HG02571 (cell line): ENCODE measurements around the gene CLDN15.
"Not testable (repeated sequence)": the region's sequence is repeated elsewhere in the genome, so short reads cannot be mapped to it uniquely, and the experiment has no call there.

Experiments used
- ATAC-seq: cut with Tn5 transposase; IDR thresholded peaks from one replicate; pipeline ENCODE4 v1.9.1; 2021; ENCODE audit warnings: mild to moderate bottlenecking, moderate library complexity; ENCODE audit not compliant: unreplicated experiment

CLDN15 gene

DNA sequence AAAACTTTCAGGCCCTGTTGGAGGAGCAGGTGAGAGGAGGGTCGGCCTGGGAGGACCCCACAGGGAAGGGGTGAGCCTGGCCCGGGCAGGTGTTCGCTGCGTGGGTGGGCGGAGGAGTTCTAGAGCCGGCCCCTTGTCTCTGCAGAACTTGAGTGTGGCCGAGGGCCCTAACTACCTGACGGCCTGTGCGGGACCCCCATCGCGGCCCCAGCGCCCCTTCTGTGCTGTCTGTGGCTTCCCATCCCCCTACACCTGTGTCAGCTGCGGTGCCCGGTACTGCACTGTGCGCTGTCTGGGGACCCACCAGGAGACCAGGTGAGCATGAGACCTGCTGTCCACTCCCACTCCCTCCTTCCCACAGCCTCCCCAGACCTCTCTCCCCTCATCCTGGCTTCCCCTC, 14.1 kb downstream of the CLDN15 start:
- ATAC-seq = no peak

DNA sequence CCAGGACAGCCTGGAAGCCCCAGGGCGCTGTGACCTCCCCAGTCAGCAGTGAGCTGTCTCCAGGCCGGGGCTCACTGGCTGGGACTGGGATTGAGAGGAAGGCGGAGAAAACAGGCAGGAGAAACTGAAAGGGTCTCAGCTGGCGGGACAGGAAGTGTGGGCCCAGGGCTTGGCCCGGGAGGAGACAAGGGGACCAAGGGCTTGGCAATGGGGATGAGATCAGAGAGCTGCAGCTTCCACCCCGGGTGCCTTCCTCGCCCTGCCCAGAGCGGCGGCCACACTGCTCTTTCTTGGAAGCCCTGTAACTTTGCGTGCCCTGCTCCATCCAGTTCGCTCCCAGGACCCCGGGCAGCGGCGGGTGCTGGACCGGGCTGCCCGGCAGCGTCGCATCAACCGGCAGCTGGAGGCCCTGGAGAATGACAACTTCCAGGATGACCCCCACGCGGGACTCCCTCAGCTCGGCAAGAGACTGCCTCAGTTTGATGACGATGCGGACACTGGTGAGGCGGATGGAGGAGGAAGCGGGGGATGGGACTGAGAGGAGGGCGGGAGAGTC, 15.2 kb downstream of the CLDN15 start:
- ATAC-seq = no peak

DNA sequence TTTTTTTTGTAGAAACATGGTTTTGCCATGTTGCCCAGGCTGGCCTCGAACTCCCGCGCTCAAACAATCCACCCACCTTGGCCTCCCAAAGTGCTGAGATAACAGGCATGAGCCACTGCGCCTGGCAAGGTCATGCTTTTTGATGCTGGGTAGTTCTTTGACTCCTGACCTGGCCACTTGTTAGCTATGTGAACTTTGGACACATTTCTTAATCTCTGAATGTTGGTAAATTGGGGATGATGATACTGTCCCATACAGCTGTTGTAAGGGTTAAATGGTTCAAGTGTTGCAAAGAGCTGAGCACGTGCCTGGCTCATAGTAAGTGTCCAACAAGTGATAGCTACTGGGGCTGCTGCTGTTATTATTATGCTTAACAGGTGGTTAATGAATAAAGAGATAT, 17.3 kb downstream of the CLDN15 start:
- no peak for ATAC-seq

DNA sequence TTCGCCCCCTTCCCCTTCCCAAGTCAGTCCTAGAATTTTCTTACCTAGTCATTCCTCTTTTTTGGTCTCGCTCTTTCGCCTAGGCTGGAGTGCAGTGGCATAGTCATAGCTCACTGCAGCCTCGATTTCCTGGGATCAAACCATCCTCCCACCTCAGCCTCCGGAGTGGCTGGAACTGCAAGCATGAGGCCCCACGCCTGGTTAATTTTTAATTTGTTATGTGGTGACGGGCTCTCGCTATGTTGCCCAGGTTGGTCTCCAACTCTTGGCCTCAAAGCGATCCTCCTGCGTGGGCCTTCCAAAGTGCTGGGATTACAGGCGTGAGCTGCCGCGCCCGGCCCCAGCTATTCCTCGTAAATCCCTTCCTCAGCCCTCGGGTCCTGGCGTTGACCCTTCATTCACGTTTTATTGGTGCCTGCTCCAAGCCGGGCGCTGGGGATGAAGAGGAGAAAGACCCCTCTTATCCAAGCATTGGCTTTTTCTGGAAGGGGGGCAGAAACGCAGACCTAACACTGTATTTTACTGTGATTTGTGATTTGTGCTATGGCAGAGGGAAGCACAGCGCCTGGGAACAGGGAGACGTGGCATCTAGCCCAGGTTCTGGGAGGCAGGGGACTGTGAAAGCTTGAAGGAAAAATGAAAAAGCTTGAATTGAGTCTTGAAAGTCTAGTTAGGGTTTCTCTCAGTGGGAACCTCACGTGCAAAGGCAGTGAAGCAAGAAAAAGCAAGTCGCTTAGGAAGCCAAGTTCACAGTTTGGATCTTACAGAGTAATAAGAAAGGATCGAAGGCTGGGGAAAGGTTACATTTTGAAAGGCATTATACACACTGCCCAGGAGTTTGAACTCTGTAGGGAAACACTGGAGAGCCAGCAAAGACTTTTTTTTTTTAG, 19.1 kb downstream of the CLDN15 start:
- ATAC-seq = peak; percentile 7

DNA sequence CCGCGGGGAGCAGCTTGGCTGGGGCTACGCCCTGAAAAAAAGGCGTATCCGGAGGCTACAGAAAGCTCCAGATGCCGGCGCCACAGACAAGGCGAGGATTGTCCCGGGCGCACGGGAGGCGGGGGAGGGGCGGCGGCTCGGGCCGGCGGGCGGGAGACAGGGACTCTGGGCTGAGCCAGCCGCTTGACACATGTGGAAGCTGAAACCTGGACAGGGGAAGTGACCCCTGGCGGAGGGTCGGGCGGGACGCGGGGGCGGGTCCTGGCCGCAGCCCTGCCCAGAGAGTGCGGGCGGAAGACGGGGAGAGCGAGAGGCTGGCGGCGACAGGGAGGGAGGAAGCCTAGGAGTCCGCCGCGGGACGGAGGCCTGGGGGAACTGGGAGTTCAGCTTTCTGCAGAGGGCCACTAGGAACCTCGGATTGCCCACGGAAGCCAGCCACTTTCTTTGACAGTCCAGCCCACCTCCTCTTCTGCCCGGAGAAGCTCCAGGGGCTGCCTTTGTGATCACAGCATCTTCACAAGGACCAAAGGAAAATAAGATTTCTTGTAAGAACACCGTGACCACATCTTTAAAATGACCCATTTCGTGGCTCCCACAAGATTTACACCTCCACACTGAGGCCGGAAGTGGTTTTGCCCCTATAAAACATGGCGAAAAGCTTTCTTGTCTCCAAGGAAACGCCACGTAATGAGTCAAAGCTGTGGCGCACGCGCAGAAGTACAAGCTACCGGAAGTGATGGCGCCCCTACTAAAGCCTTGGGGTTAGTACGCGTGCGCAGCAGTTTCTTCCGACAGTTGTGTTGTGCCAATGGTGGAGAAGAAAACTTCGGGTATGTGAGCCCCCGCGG, 20.0 kb downstream of the CLDN15 start, which contains the start of the genes PLOD3 and ZNHIT1:
TSS of gene PLOD3 (minus strand) at position 194 of the 848 bp plus-strand sequence. CDS start 307 bp downstream, outside the sequence.
TSS of gene ZNHIT1 (plus strand) at position 778 of the 848 bp plus-strand sequence. CDS start at position 809, 31 bp downstream.
- ATAC-seq = peak; percentile 65

DNA sequence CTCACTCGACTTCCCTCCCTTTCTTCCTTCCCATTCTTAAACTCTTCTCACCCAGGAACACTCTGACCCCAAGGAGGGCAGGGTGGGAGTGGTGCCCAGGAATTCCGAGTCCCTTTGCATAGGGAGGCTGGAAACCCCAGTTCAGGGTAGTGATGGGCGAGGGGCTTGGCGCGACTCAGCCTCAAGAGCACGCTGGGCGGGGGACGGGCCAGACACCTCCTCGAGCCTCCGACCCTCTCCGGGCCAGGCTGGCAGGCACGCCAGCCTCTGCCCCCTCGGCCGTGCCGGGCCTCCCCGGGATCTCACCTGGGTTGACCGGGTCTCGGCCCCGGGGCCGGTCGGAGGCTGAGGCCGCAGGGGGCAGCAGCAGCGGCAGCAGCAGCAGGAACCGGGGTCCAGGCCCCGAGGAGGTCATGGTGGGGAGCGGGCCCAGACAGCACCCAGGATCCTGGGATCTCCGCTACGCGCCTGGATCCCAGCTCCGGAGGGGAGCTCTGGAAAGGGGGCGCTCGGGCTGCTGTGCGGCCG, 20.7 kb downstream of the CLDN15 start:
- ATAC-seq = peak; percentile 6

DNA sequence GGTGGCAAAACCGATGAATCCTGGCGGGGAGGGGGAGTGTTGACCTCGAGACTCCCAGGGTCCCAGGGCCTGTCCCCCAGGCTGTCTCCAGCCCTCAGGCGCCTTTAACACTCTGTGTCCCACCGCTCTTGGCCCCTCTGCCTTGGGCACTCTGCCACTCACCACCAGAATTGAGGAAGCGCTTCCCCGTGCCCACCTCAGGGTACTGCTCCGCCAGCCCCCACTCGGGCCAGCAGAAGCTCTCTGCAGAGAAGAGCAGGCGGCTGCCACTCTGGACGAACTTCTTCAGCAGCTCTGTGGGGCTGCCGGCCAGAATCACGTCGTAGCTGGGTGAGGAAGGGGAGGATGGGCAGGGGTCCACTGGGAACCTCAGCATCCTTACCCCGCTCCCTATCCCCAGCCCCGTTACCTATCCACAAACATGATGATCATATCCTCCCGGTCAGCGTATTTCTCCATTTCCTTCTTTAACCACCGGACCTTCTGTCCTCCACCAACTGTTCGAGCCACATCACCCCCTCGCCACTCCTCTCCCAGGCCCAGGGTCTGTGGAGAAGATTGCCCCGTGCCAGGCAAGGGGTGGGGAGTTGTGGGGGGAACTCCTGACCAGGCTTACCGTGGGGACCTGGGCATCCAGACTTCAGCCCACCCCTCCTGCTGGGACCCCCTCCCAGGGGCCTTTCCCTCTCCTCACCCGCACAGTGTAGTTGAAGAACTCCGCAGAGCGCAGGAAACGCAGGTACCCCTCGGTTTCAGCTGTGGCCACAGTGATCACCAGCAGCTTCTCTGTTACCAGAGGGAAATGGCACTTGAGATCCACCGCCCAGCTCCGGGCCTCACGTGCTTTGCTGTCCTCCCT, 21.4 kb downstream of the CLDN15 start:
- ATAC-seq = no peak

DNA sequence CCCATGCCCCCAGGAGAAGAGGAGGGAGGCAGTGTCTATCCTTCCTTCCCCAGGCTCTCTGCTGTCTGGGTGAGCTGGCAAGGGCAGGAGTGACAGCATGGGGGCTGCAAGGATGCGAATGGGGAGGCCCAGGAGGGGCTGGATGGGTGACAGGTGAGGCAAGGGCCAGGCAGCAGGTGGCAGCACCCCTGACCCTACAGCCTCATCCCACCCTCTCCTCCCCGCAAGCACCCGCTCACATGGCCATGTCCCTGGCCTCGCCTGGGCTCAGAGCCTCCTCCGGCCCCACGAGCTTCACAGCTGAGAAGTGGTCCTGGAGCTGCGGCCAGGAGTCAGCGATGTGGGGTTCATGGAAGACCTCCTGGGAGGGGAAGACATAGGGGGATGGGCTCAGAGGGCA, 25.6 kb downstream of the CLDN15 start:
- ATAC-seq = no peak

DNA sequence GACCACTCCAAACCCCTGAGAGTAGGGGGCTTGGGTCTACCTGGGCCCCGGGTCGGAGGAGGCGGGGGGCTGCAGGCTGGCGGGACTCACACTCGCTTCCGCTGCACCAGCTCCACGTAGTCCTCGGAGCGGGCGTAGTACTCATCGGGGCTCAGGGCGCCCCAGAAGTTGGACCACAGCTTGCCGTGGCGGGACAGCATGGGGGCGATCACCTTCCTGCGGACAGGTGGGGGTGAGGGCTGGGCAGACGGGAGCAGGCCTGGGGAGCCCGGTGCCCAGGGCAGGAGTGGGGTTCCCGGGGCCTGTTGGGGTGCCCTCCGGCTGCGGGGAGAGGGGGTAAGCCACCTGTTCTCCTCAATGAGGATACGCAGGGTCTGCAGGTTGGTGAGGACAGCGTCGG, 26.1 kb downstream of the CLDN15 start:
- ATAC-seq = no peak

DNA sequence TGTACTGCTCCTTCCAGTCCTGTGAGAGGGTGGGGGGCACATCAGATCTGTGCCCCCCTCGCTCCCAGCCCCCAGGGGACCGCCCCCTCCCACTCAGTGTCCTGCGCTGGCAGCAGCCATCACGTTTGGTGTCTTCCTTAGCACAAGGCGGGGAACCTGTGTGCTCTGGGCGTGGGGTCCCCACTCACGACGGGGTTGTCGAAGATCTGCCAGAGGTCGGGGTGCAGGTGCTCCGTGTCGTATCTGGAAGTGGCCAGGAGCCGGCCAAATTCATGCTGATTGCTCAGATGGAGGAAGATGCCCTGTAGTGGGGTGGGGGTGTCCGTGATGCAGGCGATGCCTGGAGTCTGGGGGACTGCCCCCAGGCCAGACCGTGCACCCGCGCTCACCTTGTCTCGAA, 27.5 kb downstream of the CLDN15 start:
- ATAC-seq = no peak

DNA sequence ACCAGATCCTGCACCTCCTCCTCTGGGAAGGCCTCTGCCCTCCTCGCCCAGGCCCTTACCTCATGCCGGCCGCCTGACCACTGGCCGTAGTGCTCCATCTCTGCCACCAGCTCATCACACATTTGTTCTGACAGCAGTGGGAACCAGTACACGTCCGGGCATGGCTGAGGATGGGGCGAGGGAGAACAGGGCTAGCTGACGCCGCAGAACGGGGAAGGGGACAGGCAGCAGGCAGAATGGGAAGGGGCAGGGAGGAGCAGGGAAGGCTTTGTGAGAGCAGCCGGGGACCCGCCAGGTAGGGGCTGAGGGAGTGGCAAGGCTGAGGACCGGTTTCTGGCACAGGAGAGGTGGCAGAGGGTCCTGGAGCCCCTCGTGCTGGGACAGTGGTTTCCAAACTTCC, 28.8 kb downstream of the CLDN15 start:
- no peak for ATAC-seq

DNA sequence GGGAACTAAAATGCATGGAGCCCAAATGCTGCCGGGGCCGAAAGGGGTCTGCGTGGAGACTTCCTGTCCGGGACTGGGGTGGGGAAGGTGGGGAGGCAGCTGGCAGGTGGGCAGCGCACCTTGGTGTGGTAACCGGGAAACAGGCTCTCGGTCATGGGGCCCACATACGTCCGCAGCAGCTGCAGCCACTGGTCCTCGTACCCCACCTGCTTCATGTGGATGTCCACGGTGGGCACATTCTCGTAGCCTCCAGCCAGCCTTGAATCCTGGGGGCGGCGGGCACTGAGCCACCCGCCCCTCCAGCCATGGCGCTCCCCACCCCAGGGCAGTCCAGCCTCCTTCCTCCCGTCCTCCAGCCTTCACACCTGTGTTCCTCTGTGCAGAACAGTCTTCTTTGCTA, 30.1 kb downstream of the CLDN15 start:
- ATAC-seq = no peak

DNA sequence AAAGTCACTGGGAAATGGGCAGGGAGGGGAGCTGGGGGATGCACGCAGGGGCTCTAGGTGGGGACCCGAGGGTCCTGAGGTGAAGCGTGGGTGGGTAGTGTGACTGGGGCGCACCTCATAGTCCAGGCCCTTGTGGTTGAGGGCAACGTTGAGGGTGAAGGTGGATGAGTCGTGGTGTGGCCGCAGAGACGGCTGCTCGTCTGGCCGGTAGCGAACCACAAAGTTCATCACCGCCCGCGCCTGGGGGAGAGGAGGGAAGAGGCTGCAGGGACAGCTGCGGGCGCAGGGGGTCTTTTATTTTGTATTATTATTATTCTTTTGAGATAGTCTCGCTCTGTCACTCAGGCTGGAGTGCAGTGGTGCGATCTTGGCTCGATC, 30.9 kb downstream of the CLDN15 start:
- ATAC-seq = no peak

DNA sequence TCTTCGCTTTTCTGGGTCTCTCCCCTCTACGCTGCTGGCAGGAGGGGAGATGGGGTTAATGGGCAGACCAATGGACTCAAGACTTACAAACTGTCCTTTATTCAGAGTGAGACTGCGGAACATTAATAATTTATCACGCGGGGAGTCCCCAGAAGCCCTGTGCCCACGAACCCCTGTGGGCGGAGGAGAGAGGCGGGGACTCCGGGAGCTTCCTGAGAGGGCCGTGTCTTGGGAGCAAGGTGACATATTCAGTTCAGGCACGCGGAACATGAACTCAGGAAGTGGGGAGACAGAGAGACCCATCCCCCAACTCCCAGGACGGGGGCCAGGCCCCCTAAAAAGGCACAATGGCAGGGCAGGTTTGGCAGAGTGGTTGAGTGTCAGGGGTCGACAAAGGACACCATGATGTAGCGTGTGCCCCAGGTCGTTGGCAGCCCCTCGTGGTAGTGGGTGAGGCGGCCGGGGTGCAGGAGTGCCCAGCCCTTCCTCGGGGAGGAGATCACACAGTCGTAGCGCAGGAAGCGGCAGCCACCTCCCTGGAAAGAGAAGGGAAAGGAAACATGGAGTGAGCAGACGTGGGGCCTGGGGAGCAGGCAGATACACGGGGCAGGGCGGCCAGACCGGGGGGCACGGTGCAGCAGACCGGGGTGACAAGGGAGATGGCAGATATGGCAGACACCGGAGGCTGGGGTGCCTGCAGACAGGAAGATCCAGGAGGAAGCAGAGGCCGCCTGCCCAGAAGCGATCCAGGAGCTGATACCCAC, 31.5 kb downstream of the CLDN15 start:
- ATAC-seq = no peak

DNA sequence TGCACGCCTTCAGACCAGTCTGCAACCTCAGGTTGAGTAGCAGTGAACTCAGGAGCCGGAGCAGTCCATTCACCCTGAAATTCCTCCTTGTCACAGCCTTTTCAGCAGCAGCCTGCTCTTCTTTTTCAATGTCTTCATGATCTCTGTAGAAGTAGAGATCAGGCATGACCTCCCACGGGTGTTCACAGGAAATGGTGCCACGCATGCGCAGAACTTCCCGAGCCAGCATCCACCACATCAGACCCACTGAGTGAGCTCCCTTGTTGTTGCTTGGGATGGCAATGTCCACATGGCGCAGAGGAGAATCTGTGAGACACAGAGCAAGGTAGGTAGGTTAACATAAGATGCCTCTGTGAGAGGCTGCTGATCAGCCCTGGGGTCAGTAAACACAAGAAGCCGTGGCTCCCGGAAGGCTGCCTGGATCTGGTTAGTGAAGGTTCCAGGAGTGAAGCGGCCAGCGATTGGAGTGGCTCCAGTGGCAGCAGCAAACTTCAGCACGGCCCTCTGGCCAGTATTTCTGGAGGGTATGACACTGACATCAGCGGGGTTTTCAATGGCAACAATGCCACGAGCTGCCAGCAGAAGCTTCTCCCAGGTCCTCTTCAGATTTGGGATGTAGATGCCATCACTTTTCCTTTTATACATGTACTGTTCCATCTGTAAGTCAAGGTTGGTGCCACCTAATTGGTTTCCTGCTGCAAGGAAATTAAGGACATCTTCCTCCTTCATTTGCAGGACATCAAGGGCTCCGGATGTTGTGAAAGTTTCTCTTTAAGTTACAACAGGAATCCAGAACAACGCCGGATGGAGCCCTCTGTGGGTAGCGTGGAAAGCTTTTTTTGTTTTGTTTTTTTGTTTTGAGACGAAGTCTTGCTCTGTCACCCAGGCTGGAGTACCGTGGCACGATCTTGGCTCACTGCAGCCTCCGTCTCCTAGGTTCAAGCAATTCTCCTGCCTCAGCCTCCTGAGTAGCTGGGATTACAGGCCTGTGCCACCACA, 33.6 kb downstream of the CLDN15 start:
- not testable (repeated sequence) for ATAC-seq

DNA sequence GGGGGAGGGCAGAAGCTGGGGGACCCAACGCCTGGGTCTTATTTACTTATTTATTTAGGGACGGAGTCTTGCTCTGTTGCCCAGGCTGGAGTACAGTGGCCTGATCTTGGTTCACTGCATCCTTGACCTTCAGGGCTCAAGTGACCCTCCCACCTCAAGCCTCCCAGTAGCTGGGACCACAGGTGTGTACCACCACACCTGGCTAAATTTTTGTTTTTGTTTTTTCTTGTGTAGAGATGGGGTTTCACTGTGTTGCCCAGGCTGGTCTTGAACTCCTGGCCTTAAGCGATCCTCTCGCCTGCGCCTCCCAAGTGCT, 35.0 kb downstream of the CLDN15 start:
- no peak for ATAC-seq

DNA sequence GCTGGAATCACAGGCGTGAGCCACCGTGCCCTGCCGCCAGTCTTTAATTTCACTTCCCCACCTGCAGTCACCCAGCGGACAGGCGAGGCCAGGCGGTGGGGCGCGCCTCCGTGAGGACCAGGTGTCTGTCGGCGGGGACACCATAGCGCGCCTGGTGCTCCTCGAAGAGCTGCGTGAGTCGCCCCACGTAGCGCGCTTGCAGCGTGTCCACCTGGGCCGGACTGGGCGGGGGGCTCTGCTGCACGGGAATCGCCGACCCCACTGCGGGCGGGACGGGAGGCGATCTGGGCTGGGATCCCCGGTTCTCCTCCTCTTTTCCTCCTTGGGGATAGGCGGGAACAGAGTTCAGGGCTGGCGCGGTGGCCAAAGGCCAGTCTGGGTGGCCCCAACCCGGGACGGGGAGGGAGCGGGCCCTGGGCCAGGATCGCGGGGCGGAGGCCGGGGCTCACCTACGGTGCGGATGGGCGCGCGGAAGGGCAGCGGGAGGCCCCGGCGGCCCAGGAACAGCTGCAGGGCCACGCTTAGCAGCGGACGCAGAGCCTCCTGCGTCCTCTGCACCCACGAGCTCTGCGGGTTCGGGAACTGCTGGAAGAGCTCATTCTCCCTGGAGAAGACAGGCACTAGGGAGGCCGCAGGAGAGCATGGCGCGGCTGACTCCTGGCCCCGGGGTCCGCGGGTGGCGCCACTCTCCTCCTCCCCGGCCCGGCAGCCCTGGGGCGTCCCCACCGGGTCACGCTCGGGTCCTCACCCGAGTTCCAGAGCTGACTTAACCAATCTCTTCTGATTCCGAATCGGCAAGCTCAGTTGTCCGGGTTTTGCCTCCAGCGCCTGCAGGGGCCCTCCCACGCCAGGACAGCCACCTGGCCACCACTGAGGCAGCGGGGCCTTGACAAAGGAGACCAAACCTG, 35.7 kb downstream of the CLDN15 start:
- no peak for ATAC-seq
